ENCODE measurements around the gene RIN3.

Gene RIN3

DNA sequence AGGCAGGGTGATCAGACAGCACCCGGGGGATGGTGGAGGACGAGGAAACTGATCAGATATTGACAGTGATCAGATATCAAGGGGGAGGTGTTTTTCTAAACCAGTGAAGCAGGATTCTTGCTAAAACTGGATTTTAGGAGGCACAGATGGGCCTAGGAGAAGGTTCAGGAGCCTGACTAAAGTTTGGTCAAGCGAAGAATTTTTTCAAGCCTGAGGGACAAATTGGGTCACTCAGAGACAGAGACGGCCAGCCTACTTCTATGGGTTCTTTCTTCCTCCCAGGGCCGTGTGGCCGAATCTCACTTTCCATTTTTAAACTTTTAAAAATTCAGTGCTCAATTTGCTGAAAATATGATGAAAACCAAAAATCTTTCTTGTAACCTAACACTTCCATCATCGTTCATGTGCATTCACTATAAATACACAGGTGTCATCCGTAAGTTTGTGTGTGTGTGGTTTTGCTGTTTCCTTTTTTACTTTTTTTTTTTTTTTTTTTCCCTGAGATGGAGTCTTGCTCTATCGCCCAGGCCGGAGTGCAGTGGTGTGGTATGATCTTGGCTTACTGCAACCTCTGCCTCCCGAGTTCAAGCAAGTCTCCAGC is 68.5 kb downstream of the RIN3 start:
- DNase-seq (ENCODE audit: low spot score), result no peak
- TF ChIP-seq, protein P1, sequence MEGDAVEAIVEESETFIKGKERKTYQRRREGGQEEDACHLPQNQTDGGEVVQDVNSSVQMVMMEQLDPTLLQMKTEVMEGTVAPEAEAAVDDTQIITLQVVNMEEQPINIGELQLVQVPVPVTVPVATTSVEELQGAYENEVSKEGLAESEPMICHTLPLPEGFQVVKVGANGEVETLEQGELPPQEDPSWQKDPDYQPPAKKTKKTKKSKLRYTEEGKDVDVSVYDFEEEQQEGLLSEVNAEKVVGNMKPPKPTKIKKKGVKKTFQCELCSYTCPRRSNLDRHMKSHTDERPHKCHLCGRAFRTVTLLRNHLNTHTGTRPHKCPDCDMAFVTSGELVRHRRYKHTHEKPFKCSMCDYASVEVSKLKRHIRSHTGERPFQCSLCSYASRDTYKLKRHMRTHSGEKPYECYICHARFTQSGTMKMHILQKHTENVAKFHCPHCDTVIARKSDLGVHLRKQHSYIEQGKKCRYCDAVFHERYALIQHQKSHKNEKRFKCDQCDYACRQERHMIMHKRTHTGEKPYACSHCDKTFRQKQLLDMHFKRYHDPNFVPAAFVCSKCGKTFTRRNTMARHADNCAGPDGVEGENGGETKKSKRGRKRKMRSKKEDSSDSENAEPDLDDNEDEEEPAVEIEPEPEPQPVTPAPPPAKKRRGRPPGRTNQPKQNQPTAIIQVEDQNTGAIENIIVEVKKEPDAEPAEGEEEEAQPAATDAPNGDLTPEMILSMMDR (IDR thresholded peaks at IDR 0.05; ENCODE audit: extremely low read depth, missing control alignments), result no peak

DNA sequence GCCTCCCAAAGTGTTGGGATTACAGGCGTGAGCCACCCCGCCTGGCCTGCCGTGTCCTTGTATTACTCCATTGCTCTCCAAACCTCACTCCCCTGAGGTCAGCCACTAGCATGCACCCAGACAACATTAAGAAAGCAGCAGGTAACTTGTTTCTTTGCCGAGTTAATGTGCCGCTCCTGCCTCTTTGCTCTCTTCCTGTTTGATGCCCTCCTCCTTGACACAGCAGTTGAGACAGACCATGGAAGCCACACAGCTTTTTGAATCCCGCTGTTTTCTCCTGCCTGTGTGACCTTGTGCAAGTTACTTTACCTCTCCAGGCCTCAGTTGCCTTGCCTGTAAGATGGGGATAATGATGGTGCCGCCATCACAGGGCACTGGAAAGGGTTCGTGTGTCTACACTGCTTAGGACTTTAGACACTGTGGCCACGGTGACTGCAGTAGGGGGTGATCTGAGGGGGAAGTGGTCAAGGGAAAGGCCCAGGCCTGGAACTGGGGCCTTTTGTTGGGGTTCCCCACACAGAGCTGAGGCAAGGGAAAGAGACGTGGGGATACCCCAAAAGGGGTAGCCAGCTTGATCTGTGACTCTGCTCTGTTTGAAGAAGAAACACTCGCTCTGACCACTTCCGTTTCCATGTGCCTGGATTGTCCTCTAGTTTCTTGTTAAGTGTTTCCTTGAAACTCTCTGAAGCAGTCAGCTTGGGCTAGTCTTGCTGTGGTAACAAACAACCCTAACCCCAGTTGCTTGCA is 69.3 kb downstream of the RIN3 start:
- TF ChIP-seq, protein P1 (IDR thresholded peaks at IDR 0.05; ENCODE audit: extremely low read depth, missing control alignments), result no peak
- peak; percentile 76 for DNase-seq (ENCODE audit: low spot score)

DNA sequence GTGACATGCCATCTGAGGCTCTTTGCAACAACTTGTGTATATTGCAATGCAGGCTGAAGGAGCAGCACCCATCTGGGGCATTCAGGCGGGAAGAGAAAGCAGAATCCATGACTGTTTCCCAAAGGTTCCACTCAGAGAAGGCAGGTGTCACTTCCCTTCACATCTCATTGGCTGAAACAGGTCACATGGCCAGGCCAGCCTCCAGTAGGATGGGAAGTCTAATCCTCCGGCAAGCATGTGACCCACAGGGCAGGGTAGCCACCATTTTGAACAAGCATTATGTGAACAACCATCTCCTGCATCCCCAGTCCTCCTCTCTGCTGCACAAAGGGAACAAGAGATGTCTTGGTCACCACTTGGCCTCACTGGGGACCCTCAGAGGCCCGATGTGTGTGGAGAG is 70.6 kb downstream of the RIN3 start:
- TF ChIP-seq, protein P1 (IDR thresholded peaks at IDR 0.05; ENCODE audit: extremely low read depth, missing control alignments), result no peak

GRCh38 chr14:92584816-92585215 is 71.2 kb downstream of the RIN3 start:
- DNase-seq (ENCODE audit: low spot score), result no peak
- TF ChIP-seq, protein P1 (IDR thresholded peaks at IDR 0.05; ENCODE audit: extremely low read depth, missing control alignments), result no peak

More for the DNA sequence above, 70.6 kb downstream of the RIN3 start:
- DNase-seq (ENCODE audit: low spot score), result no peak

GRCh38 chr14:92585981-92586937 is 72.7 kb downstream of the RIN3 start:
- TF ChIP-seq, protein P1 (IDR thresholded peaks at IDR 0.05; ENCODE audit: extremely low read depth, missing control alignments), result no peak
- DNase-seq (ENCODE audit: low spot score), result peak; percentile 40

GRCh38 chr14:92586963-92587699 is 73.5 kb downstream of the RIN3 start:
- TF ChIP-seq, protein P1 (IDR thresholded peaks at IDR 0.05; ENCODE audit: extremely low read depth, missing control alignments), result no peak
- DNase-seq (ENCODE audit: low spot score), result no peak
